Astrocyte (in vitro differentiated cells and primary cell): Measurements from ENCODE around the gene PRDX5. TPM values are rescaled to one million over a fixed set of nuclear protein-coding genes. Genes with fewer than 3 reads are reported as not detected.

ENCODE experiments used
- DNase-seq: peaks from one replicate; pipeline ENCODE4 v3.0.0-alpha.2; 2010; ENCODE audit warnings: low read depth
- FAIRE-seq: peaks from 2 replicates; lab custom pipeline; 2011; peaks lifted over from hg19 to GRCh38; lab: Jason Lieb, UNC
- H2AFZ ChIP-seq: 2 replicates; pipeline ENCODE4 v1.6.0; 2012; ENCODE audit warnings: low read depth, low read length, inconsistent platforms
- H3K27ac ChIP-seq: 2 replicates; pipeline ENCODE4 v1.5.1; 2011; ENCODE audit warnings: low read depth, low read length, inconsistent platforms
- H3K27me3 ChIP-seq: 2 replicates; pipeline ENCODE4 v1.6.0; 2011; ENCODE audit warnings: low read length, inconsistent platforms; ENCODE audit not compliant: insufficient read depth
- H3K36me3 ChIP-seq: 2 replicates; pipeline ENCODE4 v1.5.1; 2011; ENCODE audit warnings: low read length, inconsistent platforms; ENCODE audit not compliant: insufficient read depth
- H3K4me1 ChIP-seq: 2 replicates; pipeline ENCODE4 v1.5.1; 2011; ENCODE audit warnings: low read length, inconsistent platforms; ENCODE audit not compliant: insufficient read depth
- H3K4me2 ChIP-seq: 2 replicates; pipeline ENCODE4 v1.6.0; 2012; ENCODE audit warnings: low read length, inconsistent platforms
- H3K4me3 ChIP-seq: 2 replicates; pipeline ENCODE4 v1.5.1; 2011; ENCODE audit warnings: low read depth, mild to moderate bottlenecking, low read length, inconsistent platforms; ENCODE audit not compliant: insufficient read depth
- H3K79me2 ChIP-seq: 2 replicates; pipeline ENCODE4 v1.6.0; 2012; ENCODE audit warnings: mild to moderate bottlenecking, low read length, inconsistent platforms; ENCODE audit not compliant: insufficient read depth
- H3K9ac ChIP-seq: 2 replicates; pipeline ENCODE4 v1.6.0; 2012; ENCODE audit warnings: mild to moderate bottlenecking, low read length, inconsistent platforms
- H3K9me3 ChIP-seq: 2 replicates; pipeline ENCODE4 v1.5.1; 2012; ENCODE audit warnings: low read depth, mild to moderate bottlenecking, low read length, inconsistent platforms; ENCODE audit not compliant: insufficient read depth
- H4K20me1 ChIP-seq: 2 replicates; pipeline ENCODE4 v1.6.0; 2012; ENCODE audit warnings: low read length, inconsistent platforms; ENCODE audit not compliant: insufficient read depth
- H3K27ac Mint-ChIP-seq: one replicate; pipeline ENCODE4 v1.8.0; 2021; ENCODE audit warnings: mild to moderate bottlenecking, mixed read lengths; ENCODE audit not compliant: unreplicated experiment
- H3K27me3 Mint-ChIP-seq: one replicate; pipeline ENCODE4 v1.8.0; 2021; ENCODE audit warnings: low read depth, mixed read lengths; ENCODE audit not compliant: unreplicated experiment
- H3K36me3 Mint-ChIP-seq: one replicate; pipeline ENCODE4 v1.8.0; 2021; ENCODE audit warnings: low read depth, mixed read lengths; ENCODE audit not compliant: unreplicated experiment
- H3K4me1 Mint-ChIP-seq: one replicate; pipeline ENCODE4 v1.8.0; 2021; ENCODE audit warnings: low read depth, mixed read lengths; ENCODE audit not compliant: unreplicated experiment
- H3K4me3 Mint-ChIP-seq: one replicate; pipeline ENCODE4 v1.8.0; 2021; ENCODE audit warnings: mild to moderate bottlenecking, moderate library complexity, mixed read lengths; ENCODE audit not compliant: unreplicated experiment
- H3K9me3 Mint-ChIP-seq: one replicate; pipeline ENCODE4 v1.8.0; 2021; ENCODE audit warnings: mild to moderate bottlenecking, mixed read lengths; ENCODE audit not compliant: unreplicated experiment
- CTCF ChIP-seq: IDR thresholded peaks from 2 replicates; pipeline ENCODE4 v1.5.1; 2011; ENCODE audit warnings: low read depth, mild to moderate bottlenecking, inconsistent platforms, low read length, moderate library complexity; ENCODE audit not compliant: insufficient read depth
- EZH2 ChIP-seq: IDR thresholded peaks from 2 replicates; pipeline ENCODE4 v1.6.1; 2012; ENCODE audit warnings: mild to moderate bottlenecking, low read length, inconsistent platforms; ENCODE audit not compliant: insufficient read depth
- total RNA-seq: library from RNA; stranded (reverse); gene quantifications from 2 replicates; pipeline ENCODE4 v1.2.1, GENCODE V29; 2021

Gene PRDX5
- total RNA-seq, 1 donor from 2014 or later, result 243 TPM

- peaks cover 23% of the 10 kb centered on the region for H3K79me2 ChIP-seq
- peaks cover 21% of the 10 kb centered on the region for H4K20me1 ChIP-seq
- H3K9me3 ChIP-seq, result no peaks in the 10 kb centered on the region
- peak within 1 kb of the TSS; percentile 92 for H3K4me3 Mint-ChIP-seq
- H3K4me1 ChIP-seq, result peaks cover 35% of the 10 kb centered on the region
- DNase-seq, result peak; percentile 36
- H3K4me3 ChIP-seq, result peak within 1 kb of the TSS; percentile 70
- TF ChIP-seq EZH2 (no peak), CTCF (no peak)
- H3K9ac ChIP-seq, result peak within 1 kb of the TSS; percentile 88
- peak within 1 kb of the TSS; percentile 100 for H3K4me2 ChIP-seq
- peaks cover 11% of the 10 kb centered on the region for H3K4me1 Mint-ChIP-seq
- no peaks in the 10 kb centered on the region for H3K9me3 Mint-ChIP-seq
- FAIRE-seq, result no peak
- peaks cover 18% of the 10 kb centered on the region for H3K36me3 ChIP-seq
- no peaks in the 10 kb centered on the region for H3K27me3 ChIP-seq
- peaks cover 8% of the 10 kb centered on the region for H3K36me3 Mint-ChIP-seq
- no peaks in the 10 kb centered on the region for H3K27me3 Mint-ChIP-seq
- H2AFZ ChIP-seq, result peak within 1 kb of the TSS; percentile 99
- peak within 1 kb of the TSS; percentile 76 for H3K27ac ChIP-seq
- H3K27ac Mint-ChIP-seq, result peak within 1 kb of the TSS; percentile 69
These were observed 41.2 kb downstream of the PRDX5 start, which contains the start of gene RPS6KA4 for GRCh38 chr11:64358907-64359711. Gene RPS6KA4, plus strand, starts transcription at chr11:64359162. Its CDS starts 74 bp downstream, at chr11:64359236.

DNA sequence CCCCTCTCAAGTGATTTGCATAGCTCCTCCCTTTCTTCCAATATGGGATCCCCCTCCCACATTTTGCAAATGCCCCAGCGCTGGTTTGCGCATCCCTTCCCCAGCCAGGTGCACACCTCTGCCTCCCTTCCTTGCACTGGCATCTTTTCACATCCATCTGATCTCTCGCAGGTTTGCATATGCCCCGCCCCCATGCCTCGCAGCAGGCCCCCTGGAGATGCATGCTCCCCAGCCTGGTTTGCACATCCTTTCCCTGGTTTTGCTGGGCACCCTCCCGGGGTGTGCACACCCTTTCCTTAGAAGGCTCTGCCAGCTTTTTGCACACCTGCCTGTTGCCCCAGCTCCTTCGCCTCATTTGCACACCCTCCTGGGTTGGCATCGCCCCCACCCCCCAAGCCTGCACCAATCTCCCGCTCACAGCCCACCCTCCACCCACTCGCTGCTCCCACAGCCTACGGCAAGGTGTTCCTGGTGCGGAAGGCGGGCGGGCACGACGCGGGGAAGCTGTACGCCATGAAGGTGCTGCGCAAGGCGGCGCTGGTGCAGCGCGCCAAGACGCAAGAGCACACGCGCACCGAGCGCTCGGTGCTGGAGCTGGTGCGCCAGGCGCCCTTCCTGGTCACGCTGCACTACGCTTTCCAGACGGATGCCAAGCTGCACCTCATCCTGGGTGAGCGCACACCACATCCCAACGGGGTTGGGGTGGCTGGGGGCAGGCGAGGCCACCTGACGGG, 42.0 kb downstream of the PRDX5 start:
- TF ChIP-seq CTCF (no peak), EZH2 (no peak)

More for the DNA sequence above, 42.0 kb downstream of the PRDX5 start:
- DNase-seq (no peak), FAIRE-seq (no peak)
- Mint-ChIP-seq H3K4me1 (peaks cover 11% of the 10 kb centered on the region), H3K27me3 (no peaks in the 10 kb centered on the region), H3K36me3 (peaks cover 8% of the 10 kb centered on the region), H3K4me3 (peak overlapping the region; percentile 92), H3K9me3 (no peaks in the 10 kb centered on the region), H3K27ac (peak overlapping the region; percentile 69)
- peak overlapping the region; percentile 88 for H3K9ac ChIP-seq
- H3K4me2 ChIP-seq, result peak overlapping the region; percentile 100
- no peaks in the 10 kb centered on the region for H3K27me3 ChIP-seq
- H3K4me1 ChIP-seq, result peaks cover 33% of the 10 kb centered on the region
- peak overlapping the region; percentile 70 for H3K4me3 ChIP-seq
- no peak overlapping the region for H3K27ac ChIP-seq
- peaks cover 22% of the 10 kb centered on the region for H3K36me3 ChIP-seq
- H4K20me1 ChIP-seq, result peaks cover 22% of the 10 kb centered on the region
- H3K79me2 ChIP-seq, result peaks cover 23% of the 10 kb centered on the region
- peak overlapping the region; percentile 99 for H2AFZ ChIP-seq
- H3K9me3 ChIP-seq, result no peaks in the 10 kb centered on the region
